Lower leg skin (tissue), 3 donors: ENCODE data around the gene SOWAHA.

Experiments
- POLR2A ChIP-seq, 2 donors: fragments of 450-650 bp; IDR thresholded peaks; one replicate each; pipeline ENCODE4 v1.6.1; 2016 to 2017; ENCODE audit warnings: antibody characterized with exemption in 2 of 2, mild to moderate bottlenecking in 1 of 2, moderate library complexity in 1 of 2
- TF ChIP-seq, protein P1 (sequence below), 3 donors: fragments of 450-650 bp; IDR thresholded peaks; one replicate each; pipeline ENCODE4 v1.5.1; 2016; ENCODE audit warnings: antibody characterized with exemption in 3 of 3, mild to moderate bottlenecking in 3 of 3, moderate library complexity in 2 of 3

DNA sequence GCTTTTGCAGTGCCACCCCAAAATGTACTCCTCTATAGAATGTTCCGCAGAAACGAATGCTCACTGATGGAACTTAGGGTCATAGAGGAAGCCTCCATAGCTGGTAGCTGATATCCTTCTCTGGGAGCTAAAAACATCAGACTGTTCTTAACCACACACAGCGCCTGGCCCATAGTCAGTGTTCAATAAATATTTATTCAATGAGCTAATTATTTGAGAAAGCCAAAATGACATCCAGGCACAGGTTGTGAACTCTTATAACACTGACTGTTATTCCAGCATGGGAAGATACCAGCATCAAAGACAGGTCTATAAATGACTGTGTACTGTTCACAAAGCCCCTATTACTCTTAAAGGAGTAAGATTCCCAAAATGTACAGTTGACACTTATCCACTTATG is 40.2 kb downstream of the SOWAHA start:
- TF ChIP-seq, protein P1, sequence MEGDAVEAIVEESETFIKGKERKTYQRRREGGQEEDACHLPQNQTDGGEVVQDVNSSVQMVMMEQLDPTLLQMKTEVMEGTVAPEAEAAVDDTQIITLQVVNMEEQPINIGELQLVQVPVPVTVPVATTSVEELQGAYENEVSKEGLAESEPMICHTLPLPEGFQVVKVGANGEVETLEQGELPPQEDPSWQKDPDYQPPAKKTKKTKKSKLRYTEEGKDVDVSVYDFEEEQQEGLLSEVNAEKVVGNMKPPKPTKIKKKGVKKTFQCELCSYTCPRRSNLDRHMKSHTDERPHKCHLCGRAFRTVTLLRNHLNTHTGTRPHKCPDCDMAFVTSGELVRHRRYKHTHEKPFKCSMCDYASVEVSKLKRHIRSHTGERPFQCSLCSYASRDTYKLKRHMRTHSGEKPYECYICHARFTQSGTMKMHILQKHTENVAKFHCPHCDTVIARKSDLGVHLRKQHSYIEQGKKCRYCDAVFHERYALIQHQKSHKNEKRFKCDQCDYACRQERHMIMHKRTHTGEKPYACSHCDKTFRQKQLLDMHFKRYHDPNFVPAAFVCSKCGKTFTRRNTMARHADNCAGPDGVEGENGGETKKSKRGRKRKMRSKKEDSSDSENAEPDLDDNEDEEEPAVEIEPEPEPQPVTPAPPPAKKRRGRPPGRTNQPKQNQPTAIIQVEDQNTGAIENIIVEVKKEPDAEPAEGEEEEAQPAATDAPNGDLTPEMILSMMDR (IDR thresholded peaks at IDR 0.05) = no peak
- no peak for TF ChIP-seq POLR2A (IDR thresholded peaks at IDR 0.05)
